Amniotic stem cell (primary cell): ENCODE data around the gene GSTM1.

Experiments used
- DNase-seq: peaks from one replicate; lab custom pipeline; 2025; lab: John Stamatoyannopoulos, UW

Gene GSTM1

GRCh38 chr1:109687641-109688499, at the start of gene GSTM1:
GSTM1 (plus strand) TSS chr1:109687817; CDS start chr1:109687874, 57 bp downstream.
- DNase-seq = no peak

- no peak for DNase-seq
Observed at GRCh38 chr1:109639063-109639840, 48.4 kb upstream of the GSTM1 start.

GRCh38 chr1:109639841-109640184, 47.8 kb upstream of the GSTM1 start:
- no peak for DNase-seq

- DNase-seq = no peak
Observed at GRCh38 chr1:109640285-109640865, 47.2 kb upstream of the GSTM1 start.

- no peak for DNase-seq
Observed at GRCh38 chr1:109641078-109641740, 46.4 kb upstream of the GSTM1 start.

GRCh38 chr1:109641861-109642260, 45.8 kb upstream of the GSTM1 start:
- DNase-seq = no peak

- no peak for DNase-seq
Observed at GRCh38 chr1:109642626-109643025, 45.0 kb upstream of the GSTM1 start.

GRCh38 chr1:109643385-109644230, 44.0 kb upstream of the GSTM1 start:
- DNase-seq = no peak

- DNase-seq = no peak
Observed at GRCh38 chr1:109644670-109645069, 42.9 kb upstream of the GSTM1 start.

- no peak for DNase-seq
Observed at GRCh38 chr1:109649491-109649914, 38.1 kb upstream of the GSTM1 start.

- no peak for DNase-seq
Observed at GRCh38 chr1:109650609-109651008, 37.0 kb upstream of the GSTM1 start.

GRCh38 chr1:109652402-109652801, 35.2 kb upstream of the GSTM1 start:
- DNase-seq = no peak

- no peak for DNase-seq
Observed at GRCh38 chr1:109653306-109653705, 34.3 kb upstream of the GSTM1 start.

- no peak for DNase-seq
Observed at GRCh38 chr1:109654519-109654918, 33.1 kb upstream of the GSTM1 start.

GRCh38 chr1:109655615-109656519, 31.8 kb upstream of the GSTM1 start, which contains the start of gene GSTM4:
GSTM4 (plus strand) TSS chr1:109656099; CDS start chr1:109656390, 291 bp downstream.
- peak; percentile 28 for DNase-seq

GRCh38 chr1:109657395-109657794, 30.2 kb upstream of the GSTM1 start:
- DNase-seq = no peak

- no peak for DNase-seq
Observed at GRCh38 chr1:109657970-109658369, 29.6 kb upstream of the GSTM1 start.

GRCh38 chr1:109658533-109659042, 29.0 kb upstream of the GSTM1 start:
- DNase-seq = no peak

GRCh38 chr1:109659145-109659544, 28.5 kb upstream of the GSTM1 start:
- no peak for DNase-seq
